Cardiac fibroblast (primary cell): ENCODE data around the gene EVX2.

ENCODE experiments used
- DNase-seq, 2 donors: peaks; one replicate each; pipeline versions ENCODE4 v3.0.0 to v3.0.0-alpha.2; 2010; ENCODE audit warnings: low read depth in 2 of 2
- H3K4me3 ChIP-seq, 2 donors: replicated peaks in 1 of 2; 1 replicate in 1 of 2; 2 replicates in 1 of 2; pipeline ENCODE4 v1.5.1; 2011; ENCODE audit warnings: low read depth in 2 of 2, low read length in 2 of 2, mild to moderate bottlenecking in 2 of 2, moderate library complexity in 1 of 2
- TF ChIP-seq, protein P1 (sequence below): IDR thresholded peaks from one replicate; pipeline ENCODE4 v1.5.1; 2011; ENCODE audit warnings: low read depth, mild to moderate bottlenecking, low read length, inconsistent platforms

The EVX2 gene

GRCh38 chr2:176124947-176125771 lies 41.4 kb upstream of the EVX2 start:
- no peak for DNase-seq
- TF ChIP-seq, protein P1, sequence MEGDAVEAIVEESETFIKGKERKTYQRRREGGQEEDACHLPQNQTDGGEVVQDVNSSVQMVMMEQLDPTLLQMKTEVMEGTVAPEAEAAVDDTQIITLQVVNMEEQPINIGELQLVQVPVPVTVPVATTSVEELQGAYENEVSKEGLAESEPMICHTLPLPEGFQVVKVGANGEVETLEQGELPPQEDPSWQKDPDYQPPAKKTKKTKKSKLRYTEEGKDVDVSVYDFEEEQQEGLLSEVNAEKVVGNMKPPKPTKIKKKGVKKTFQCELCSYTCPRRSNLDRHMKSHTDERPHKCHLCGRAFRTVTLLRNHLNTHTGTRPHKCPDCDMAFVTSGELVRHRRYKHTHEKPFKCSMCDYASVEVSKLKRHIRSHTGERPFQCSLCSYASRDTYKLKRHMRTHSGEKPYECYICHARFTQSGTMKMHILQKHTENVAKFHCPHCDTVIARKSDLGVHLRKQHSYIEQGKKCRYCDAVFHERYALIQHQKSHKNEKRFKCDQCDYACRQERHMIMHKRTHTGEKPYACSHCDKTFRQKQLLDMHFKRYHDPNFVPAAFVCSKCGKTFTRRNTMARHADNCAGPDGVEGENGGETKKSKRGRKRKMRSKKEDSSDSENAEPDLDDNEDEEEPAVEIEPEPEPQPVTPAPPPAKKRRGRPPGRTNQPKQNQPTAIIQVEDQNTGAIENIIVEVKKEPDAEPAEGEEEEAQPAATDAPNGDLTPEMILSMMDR, result no peak
- H3K4me3 ChIP-seq, result no peak overlapping the region

- no peak for DNase-seq
- TF ChIP-seq, protein P1, result no peak
- H3K4me3 ChIP-seq, result no peak overlapping the region
These were observed 40.6 kb upstream of the EVX2 start for GRCh38 chr2:176124110-176124946.

DNA sequence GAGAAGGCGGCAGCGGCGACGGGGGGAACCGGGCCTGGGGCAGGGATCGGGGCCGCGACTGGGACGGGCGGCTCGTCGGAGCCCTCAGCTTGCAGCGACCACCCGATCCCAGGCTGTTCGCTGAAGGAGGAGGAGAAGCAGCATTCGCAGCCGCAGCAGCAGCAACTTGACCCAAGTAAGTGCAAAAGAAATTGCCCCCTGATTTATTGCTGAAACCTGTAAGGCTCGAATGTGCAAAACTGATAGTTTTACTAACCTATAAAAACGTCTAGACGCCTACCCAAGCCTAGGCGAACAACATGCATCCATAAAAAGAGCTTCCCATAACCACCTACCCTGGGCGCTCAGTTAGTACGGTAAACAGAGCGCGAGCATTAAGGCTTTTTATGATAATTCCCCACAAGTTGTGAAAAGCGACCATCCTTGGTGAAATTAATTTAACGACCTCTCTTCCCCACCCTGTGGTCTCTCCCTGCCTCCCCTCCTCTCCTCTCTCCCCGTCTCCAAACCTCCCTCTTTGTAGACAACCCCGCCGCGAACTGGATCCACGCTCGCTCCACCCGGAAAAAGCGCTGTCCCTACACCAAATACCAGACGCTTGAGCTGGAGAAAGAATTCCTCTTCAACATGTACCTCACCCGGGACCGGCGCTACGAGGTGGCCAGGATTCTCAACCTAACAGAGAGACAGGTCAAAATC lies 39.8 kb upstream of the EVX2 start:
- H3K4me3 ChIP-seq, result no peak overlapping the region
- no peak for DNase-seq
- TF ChIP-seq, protein P1, result no peak

DNA sequence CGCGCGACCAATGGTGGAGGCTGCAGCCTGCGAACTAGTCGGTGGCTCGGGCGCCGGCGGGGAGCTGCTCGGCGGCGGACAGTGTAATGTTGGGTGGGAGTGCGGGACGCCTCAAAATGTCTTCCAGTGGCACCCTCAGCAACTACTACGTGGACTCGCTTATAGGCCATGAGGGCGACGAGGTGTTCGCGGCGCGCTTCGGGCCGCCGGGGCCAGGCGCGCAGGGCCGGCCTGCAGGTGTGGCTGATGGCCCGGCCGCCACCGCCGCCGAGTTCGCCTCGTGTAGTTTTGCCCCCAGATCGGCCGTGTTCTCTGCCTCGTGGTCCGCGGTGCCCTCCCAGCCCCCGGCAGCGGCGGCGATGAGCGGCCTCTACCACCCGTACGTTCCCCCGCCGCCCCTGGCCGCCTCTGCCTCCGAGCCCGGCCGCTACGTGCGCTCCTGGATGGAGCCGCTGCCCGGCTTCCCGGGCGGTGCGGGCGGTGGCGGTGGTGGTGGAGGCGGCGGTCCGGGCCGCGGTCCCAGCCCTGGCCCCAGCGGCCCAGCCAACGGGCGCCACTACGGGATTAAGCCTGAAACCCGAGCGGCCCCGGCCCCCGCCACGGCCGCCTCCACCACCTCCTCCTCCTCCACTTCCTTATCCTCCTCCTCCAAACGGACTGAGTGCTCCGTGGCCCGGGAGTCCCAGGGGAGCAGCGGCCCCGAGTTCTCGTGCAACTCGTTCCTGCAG lies 39.1 kb upstream of the EVX2 start, which contains the start of gene HOXD9:
HOXD9 (plus strand) TSS at position 37 of the 728 bp plus-strand sequence; CDS start at position 87, 50 bp downstream.
- peak within 1 kb of the TSS in 1 of 2 donors; percentile 2 for H3K4me3 ChIP-seq
- TF ChIP-seq, protein P1, result no peak
- DNase-seq, result no peak

- peak overlapping the region in 1 of 2 donors; percentile 2 for H3K4me3 ChIP-seq
- TF ChIP-seq, protein P1, result no peak
- no peak for DNase-seq
These were observed 38.4 kb upstream of the EVX2 start for GRCh38 chr2:176122052-176122682.
